ENCODE results near the gene LRRC8C. TPM values are rescaled to one million over a fixed set of nuclear protein-coding genes. Genes with fewer than 3 reads are reported as not detected.

LRRC8C gene
- total and polyA plus RNA-seq, 7 donors: 0.69 to 7.8 (median 3.8) TPM

GRCh38 chr1:89599332-89599630 lies 33.6 kb upstream of the LRRC8C start:
- H3K4me3 ChIP-seq: no peak overlapping the region
- intact Hi-C loops (cut with DNase I): loop anchor here (2.0 to 5.0 kb wide), 2 partner anchors 72 to 116 kb away; no protein-coding TSS in a partner anchor
- TF ChIP-seq CTCF (IDR thresholded peaks at IDR 0.05) (peak in 1 of 4 experiments; percentile 1), POLR2A (IDR thresholded peaks at IDR 0.05) (no peak), EP300 (IDR thresholded peaks at IDR 0.05) (no peak), POLR2AphosphoS5 (IDR thresholded peaks at IDR 0.05) (no peak)
- H3K4me1 ChIP-seq: no peaks in the 10 kb centered on the region
- H3K27me3 ChIP-seq: no peaks in the 10 kb centered on the region
- H3K36me3 ChIP-seq: no peaks in the 10 kb centered on the region
- DNase-seq: no peak
- no peaks in the 10 kb centered on the region for H3K9me3 ChIP-seq
- no peak overlapping the region for H3K27ac ChIP-seq
- 72 to 87% methylated on average over 2 of the region's 2 CpGs for WGBS, 2 donors

GRCh38 chr1:89600451-89601224 lies 32.3 kb upstream of the LRRC8C start:
- no peak overlapping the region for H3K27ac ChIP-seq
- no peaks in the 10 kb centered on the region for H3K36me3 ChIP-seq
- no peak for DNase-seq
- H3K9me3 ChIP-seq: no peaks in the 10 kb centered on the region
- no peaks in the 10 kb centered on the region for H3K27me3 ChIP-seq
- intact Hi-C loops (cut with DNase I): no loop called here
- TF ChIP-seq POLR2AphosphoS5 (IDR thresholded peaks at IDR 0.05) (no peak), POLR2A (IDR thresholded peaks at IDR 0.05) (no peak), CTCF (IDR thresholded peaks at IDR 0.05) (no peak), EP300 (IDR thresholded peaks at IDR 0.05) (no peak)
- H3K4me3 ChIP-seq: no peak overlapping the region
- 91 to 92% methylated on average over 3 of the region's 3 CpGs for WGBS, 2 donors
- H3K4me1 ChIP-seq: no peaks in the 10 kb centered on the region

DNA sequence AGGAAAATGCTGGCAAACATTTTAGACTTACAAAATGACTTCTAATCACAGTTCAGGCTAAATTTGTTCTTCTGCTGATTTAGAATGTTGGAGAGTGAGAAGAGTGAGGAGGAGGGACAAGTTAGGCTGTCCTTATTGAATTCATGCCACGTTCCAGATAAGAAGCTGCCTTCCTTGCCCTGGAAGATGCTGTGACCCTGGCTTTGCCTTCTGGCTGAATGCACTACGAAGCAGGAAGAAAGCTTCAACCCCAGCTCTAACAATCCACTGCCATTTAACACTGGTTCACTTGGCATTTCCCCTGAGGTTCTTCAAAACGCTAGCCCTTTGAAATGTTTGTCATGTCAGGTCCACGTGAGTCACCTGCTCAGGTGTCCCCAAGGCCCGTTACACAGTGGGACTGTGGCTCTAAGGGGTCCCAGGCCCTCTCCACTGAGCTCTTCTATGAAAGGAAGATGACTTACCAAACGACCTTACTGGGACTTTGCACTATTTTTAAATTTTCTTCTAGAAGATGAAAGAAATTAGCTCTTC lies 30.0 kb upstream of the LRRC8C start:
- Histone ChIP-seq H3K4me3 (no peak overlapping the region), H3K9me3 (no peaks in the 10 kb centered on the region), H3K27ac (no peak overlapping the region), H3K36me3 (no peaks in the 10 kb centered on the region), H3K27me3 (no peaks in the 10 kb centered on the region), H3K4me1 (no peaks in the 10 kb centered on the region)
- no peak for TF ChIP-seq EP300 (IDR thresholded peaks at IDR 0.05)
- no peak for DNase-seq
- 71 to 73% methylated on average over 6 of the region's 6 CpGs for WGBS, 2 donors
- intact Hi-C loops (cut with DNase I): no loop called here

- intact Hi-C loops (cut with DNase I): no loop called here
- Histone ChIP-seq H3K36me3 (no peaks in the 10 kb centered on the region), H3K4me3 (no peak overlapping the region), H3K4me1 (no peaks in the 10 kb centered on the region), H3K9me3 (no peaks in the 10 kb centered on the region), H3K27me3 (no peaks in the 10 kb centered on the region), H3K27ac (no peak overlapping the region)
- DNase-seq: no peak
- 57 to 73% methylated on average over 4 of the region's 4 CpGs for WGBS, 2 donors
- TF ChIP-seq EP300 (IDR thresholded peaks at IDR 0.05): no peak
- no peak for TF ChIP-seq POLR2AphosphoS5 (IDR thresholded peaks at IDR 0.05)
- TF ChIP-seq CTCF (IDR thresholded peaks at IDR 0.05): no peak
- TF ChIP-seq POLR2A (IDR thresholded peaks at IDR 0.05): no peak
These were observed 29.1 kb upstream of the LRRC8C start for GRCh38 chr1:89603651-89604413.

DNA sequence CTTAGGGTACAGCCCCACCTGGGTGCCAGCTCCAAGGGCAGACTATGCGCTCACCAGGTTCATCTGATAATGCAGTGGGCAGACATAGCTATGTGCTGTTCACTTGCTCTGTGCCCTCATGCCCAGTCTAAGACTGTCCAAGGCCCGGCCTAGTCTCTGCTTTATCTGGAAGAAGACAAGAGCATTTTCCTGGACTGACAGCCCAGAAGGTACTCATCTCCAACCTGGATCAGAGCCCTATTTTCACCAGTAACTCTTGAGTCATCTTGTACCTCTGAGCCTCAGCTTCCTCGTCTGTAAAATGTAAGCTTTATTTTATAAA lies 28.5 kb upstream of the LRRC8C start:
- Histone ChIP-seq H3K9me3 (no peaks in the 10 kb centered on the region), H3K4me3 (no peak overlapping the region), H3K4me1 (no peaks in the 10 kb centered on the region), H3K36me3 (no peaks in the 10 kb centered on the region), H3K27me3 (no peaks in the 10 kb centered on the region), H3K27ac (no peak overlapping the region)
- DNase-seq: no peak
- WGBS, 2 donors: 88 to 93% methylated on average over 3 of the region's 3 CpGs
- intact Hi-C loops (cut with DNase I): no loop called here
- TF ChIP-seq EP300 (IDR thresholded peaks at IDR 0.05) (no peak), POLR2AphosphoS5 (IDR thresholded peaks at IDR 0.05) (no peak), CTCF (IDR thresholded peaks at IDR 0.05) (no peak), POLR2A (IDR thresholded peaks at IDR 0.05) (no peak)

All from sigmoid colon (tissue), 7 donors.